ENCODE data around the gene TRIP10. TPM values are rescaled to one million over a fixed set of nuclear protein-coding genes. Genes with fewer than 3 reads are reported as not detected.

The TRIP10 gene
- total and polyA plus RNA-seq, 2 of the 8 experiments (the other 6 are each of a cell fraction or from before 2014, with no cell fraction given) = 27.8 to 69.5 TPM

DNA sequence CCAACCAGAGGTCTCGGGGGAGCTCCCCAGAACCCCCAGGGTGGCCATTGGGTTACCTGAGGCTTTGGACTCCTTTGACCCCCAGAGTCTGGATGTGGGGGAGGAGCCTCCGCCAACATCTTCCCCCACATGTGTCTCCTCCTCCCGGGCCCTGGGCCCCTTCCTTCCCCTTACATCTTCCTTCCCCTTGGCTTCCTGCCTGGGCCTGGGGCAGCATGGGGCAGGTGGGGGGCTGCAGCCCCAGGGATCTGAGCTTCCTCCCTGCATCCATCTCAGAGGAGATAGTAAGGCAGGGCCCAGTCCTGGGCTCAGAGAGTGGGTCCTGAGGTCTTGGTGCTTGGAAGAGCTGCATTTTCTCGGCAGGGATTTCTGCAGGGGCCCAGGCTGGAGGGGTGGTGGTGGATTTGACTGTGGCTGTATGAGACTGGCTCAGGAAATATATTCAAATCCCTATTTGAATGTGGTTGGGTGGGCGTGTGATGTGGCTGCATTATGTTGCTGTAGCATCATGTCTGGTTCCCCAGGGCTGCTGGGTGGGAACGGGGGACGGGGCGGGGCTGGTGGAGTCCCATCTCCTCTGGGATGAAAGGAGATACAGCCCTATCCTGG lies 33.9 kb downstream of the TRIP10 start:
- H3K27ac ChIP-seq (ENCODE audit: low read depth, low read length) = no peak overlapping the region
- DNase-seq (ENCODE audit: low read depth in 1 of 2, low spot score in 2 of 2) (no peak), FAIRE-seq (no peak)
- H4K91ac ChIP-seq (replicated peaks; ENCODE audit: insufficient read length, low read length) = peak overlapping the region; percentile 52
- no peak overlapping the region for H3K56ac ChIP-seq (replicated peaks; ENCODE audit: insufficient read length, low read depth, low read length)
- peaks cover 0 to 13% (median 2%) of the 10 kb centered on the region in 4 experiments; a peak in 3 of 7 replicates for H3K4me1 ChIP-seq (replicated peaks in 1 of 4; ENCODE audit: control insufficient read depth in 3 of 4, insufficient read depth in 4 of 4, low read length in 3 of 4)
- no peaks in the 10 kb centered on the region for H3K27me3 ChIP-seq (replicated peaks in 1 of 4; ENCODE audit: control insufficient read depth in 3 of 4, extremely low read depth in 1 of 4, insufficient read depth in 3 of 4, low read length in 3 of 4)
- no peak overlapping the region for H2BK120ac ChIP-seq (replicated peaks; ENCODE audit: low read depth, low read length)
- H2BK5ac ChIP-seq (ENCODE audit: low read depth, low read length) = 0 out of 2 replicates have a peak overlapping the region, but pooled peaks have one; percentile 56
- H2AFZ ChIP-seq (ENCODE audit: low read length) = peak overlapping the region; percentile 13; the same call in 1 of the 2 replicates
- H3K4ac ChIP-seq (replicated peaks; ENCODE audit: insufficient read length, low read depth, low read length) = no peak overlapping the region
- no peak overlapping the region for H3K18ac ChIP-seq (ENCODE audit: extremely low read depth, low read length)
- no peak overlapping the region for H3K23ac ChIP-seq (ENCODE audit: insufficient read length)
- H4K20me1 ChIP-seq (replicated peaks in 1 of 2; ENCODE audit: control insufficient read depth in 1 of 2, insufficient read depth in 2 of 2, low read length in 2 of 2) = no peaks in the 10 kb centered on the region
- H2AK5ac ChIP-seq (ENCODE audit: low read depth, low read length) = no peak overlapping the region
- ChIA-PET POLR2A (ENCODE audit: partially characterized antibody) (interaction anchor here (1.6 kb wide), 1 partner anchor 243 kb away, joined by 3 read pairs; the partner anchor contains the start of gene TNFSF9), CTCF (ENCODE audit: partially characterized antibody) (interaction anchor here (0.6 to 2.5 kb wide), 7 partner anchors 30 to 140 kb away, joined by 3 to 14 read pairs (median 3); partner anchors contain the start of genes GPR108 and TRIP10)
- H2BK20ac ChIP-seq (ENCODE audit: low read length) = no peak overlapping the region
- no peak overlapping the region for H3K4me3 ChIP-seq (ENCODE audit: extremely low read depth in 1 of 4, insufficient read depth in 2 of 4, low read depth in 3 of 4, low read length in 4 of 4)
- H3K36me3 ChIP-seq (ENCODE audit: control insufficient read depth in 2 of 4, insufficient read depth in 4 of 4, low read length in 3 of 4) = no peaks in the 10 kb centered on the region
- no peak overlapping the region for H4K5ac ChIP-seq (ENCODE audit: insufficient read length, low read depth, low read length)
- H3K79me1 ChIP-seq (ENCODE audit: low read depth, low read length) = no peaks in the 10 kb centered on the region
- 82% methylated on average over 7 of the region's 8 CpGs; no CpG with 5 or more reads in 1 of the 2 experiments for WGBS, 2 experiments (ENCODE audit: extremely low coverage in 1 of 2, insufficient coverage in 1 of 2, insufficient read length in 1 of 2, insufficient replicate concordance in 2 of 2, low coverage in 1 of 2, low lambda C conversion rate in 2 of 2, missing lambda C conversion rate in 1 of 2)
- H2BK15ac ChIP-seq (ENCODE audit: low read length) = no peak overlapping the region
- 0 out of 2 replicates have a peak overlapping the region, but pooled peaks have one; percentile 17 for H2BK12ac ChIP-seq (ENCODE audit: low read depth, low read length)
- no peak overlapping the region for H3K9ac ChIP-seq (replicated peaks in 1 of 4; ENCODE audit: extremely low read depth in 1 of 4, low read depth in 3 of 4, low read length in 3 of 4)
- H3K79me2 ChIP-seq (ENCODE audit: control insufficient read depth in 1 of 2, insufficient read depth in 2 of 2, low read length in 2 of 2) = no peaks in the 10 kb centered on the region
- no peak overlapping the region for H3K4me2 ChIP-seq (ENCODE audit: insufficient read depth in 1 of 2, low read depth in 2 of 2, low read length in 2 of 2)
- peaks cover 0 to 8% of the 10 kb centered on the region in 2 experiments; a peak in 2 of 4 replicates for H3K9me3 ChIP-seq (ENCODE audit: insufficient read depth in 2 of 2, low read depth in 1 of 2, low read length in 1 of 2)
- H3K14ac ChIP-seq (ENCODE audit: insufficient read length) = no peak overlapping the region
- H3K23me2 ChIP-seq (ENCODE audit: low read depth, low read length) = peaks cover 9% of the 10 kb centered on the region; the same call in 1 of the 2 replicates
- H4K8ac ChIP-seq (ENCODE audit: extremely low read depth, insufficient read depth, low read length) = peak overlapping the region; percentile 45; the same call in 1 of the 2 replicates
- no peak for TF ChIP-seq SIX5 (IDR thresholded peaks at IDR 0.05; ENCODE audit: low read depth, low read length)
- no peak for TF ChIP-seq HDAC2 (IDR thresholded peaks at IDR 0.05; ENCODE audit: borderline replicate concordance in 1 of 2, low read depth in 2 of 2, low read length in 2 of 2)
- TF ChIP-seq POU5F1 (IDR thresholded peaks at IDR 0.05; ENCODE audit: low read depth, low read length) = no peak
- no peak for TF ChIP-seq TAF7 (optimal IDR thresholded peaks at IDR 0.05; ENCODE audit: borderline replicate concordance, low read depth, low read length)
- TF ChIP-seq RXRA (IDR thresholded peaks at IDR 0.05; ENCODE audit: insufficient read depth, low read depth, low read length) = no peak
- TF ChIP-seq SP4 (IDR thresholded peaks at IDR 0.05; ENCODE audit: low read length) = no peak
- TF ChIP-seq BCL11A (IDR thresholded peaks at IDR 0.05; ENCODE audit: low read depth in 2 of 2, low read length in 2 of 2) = no peak
- TF ChIP-seq TAF1 (IDR thresholded peaks at IDR 0.05; ENCODE audit: low read depth, low read length) = no peak
- no peak for TF ChIP-seq EZH2 (IDR thresholded peaks at IDR 0.05; ENCODE audit: low read depth, low read length, severe bottlenecking)
- no peak for TF ChIP-seq GABPA (IDR thresholded peaks at IDR 0.05; ENCODE audit: borderline replicate concordance, insufficient read depth, low read length)
- no peak for TF ChIP-seq NRF1 (IDR thresholded peaks at IDR 0.05; ENCODE audit: low read depth, low read length)
- no peak for TF ChIP-seq RNF2 (IDR thresholded peaks at IDR 0.05; ENCODE audit: borderline replicate concordance, low read depth, low read length, missing control alignments, poor library complexity, severe bottlenecking)
